B cell (primary cell): ENCODE measurements around the gene CEP170. TPM values are rescaled to one million over a fixed set of nuclear protein-coding genes. Genes with fewer than 3 reads are reported as not detected.
A peak's percentile ranks its signal among the peaks of the same experiment; 100 is the strongest.

Experiments used
- ATAC-seq: fragments of 200-7000 bp; cut with Tn5 transposase; one replicate; pipeline ENCODE4 v1.10.0; 2021; ENCODE audit warnings: low read depth, mild to moderate bottlenecking, moderate number of reproducible peaks, moderate library complexity
- CTCF ChIA-PET: fragments of 350-600 bp; sonication (Branson Sonifier 250); formaldehyde crosslinking; loops from one replicate; lab custom pipeline; 2021; ENCODE audit warnings: antibody characterized with exemption, inconsistent platforms; lab: Charles Lee
- POLR2A ChIA-PET: fragments of 350-600 bp; sonication (Branson Sonifier 250); formaldehyde crosslinking; loops from one replicate; lab custom pipeline; 2021; ENCODE audit warnings: antibody characterized with exemption; lab: Charles Lee
- DNase-seq: peaks from one replicate; pipeline ENCODE4 v3.0.0; 2013
- H2AFZ ChIP-seq: 2 replicates; pipeline ENCODE4 v1.6.1; 2012; ENCODE audit warnings: mild to moderate bottlenecking, low read depth, low read length; ENCODE audit not compliant: insufficient read depth, poor library complexity, severe bottlenecking
- H3K27ac ChIP-seq, 2 donors: 1 replicate in 1 of 2; 2 replicates in 1 of 2; pipeline ENCODE4 v1.5.1; 2012 to 2013; ENCODE audit warnings: low read length in 2 of 2, mild to moderate bottlenecking in 2 of 2, moderate library complexity in 1 of 2
- H3K27me3 ChIP-seq, 4 experiments: fragments of 200-600 bp in 1 of 4; sonication (generic) in 1 of 4; replicated peaks in 1 of 4; 1 replicate in 2 of 4; 2 replicates in 2 of 4; pipeline versions ENCODE4 v1.6.1 to v1.7.0; 2013 to 2016; ENCODE audit warnings: low read length in 3 of 4, mild to moderate bottlenecking in 2 of 4, mixed read lengths in 1 of 4, moderate library complexity in 1 of 4; ENCODE audit not compliant: insufficient read depth in 4 of 4, control insufficient read depth in 3 of 4; ENCODE audit errors: control extremely low read depth in 1 of 4
- H3K36me3 ChIP-seq, 2 experiments: replicated peaks in 1 of 2; 1 replicate in 1 of 2; 2 replicates in 1 of 2; pipeline versions ENCODE4 v1.6.1 to v1.7.1; 2013; ENCODE audit warnings: low read length in 1 of 2; ENCODE audit not compliant: insufficient read depth in 2 of 2, control insufficient read depth in 1 of 2; ENCODE audit errors: control extremely low read depth in 1 of 2, extremely low read depth in 1 of 2
- H3K4me1 ChIP-seq, 2 donors: fragments of 200-600 bp in 1 of 2; sonication (generic) in 1 of 2; 1 replicate in 1 of 2; 2 replicates in 1 of 2; pipeline versions ENCODE4 v1.5.1 to v1.6.1; 2013 to 2017; ENCODE audit warnings: low read length in 2 of 2; ENCODE audit not compliant: control insufficient read depth in 2 of 2, insufficient read depth in 2 of 2
- H3K4me2 ChIP-seq: replicated peaks from 2 replicates; pipeline ENCODE3; 2012; ENCODE audit warnings: mild to moderate bottlenecking, low read depth, low read length; ENCODE audit not compliant: poor library complexity, severe bottlenecking
- H3K4me3 ChIP-seq, 5 experiments: fragments of 200-600 bp in 1 of 5; sonication (generic) in 1 of 5; 1 replicate in 3 of 5; 2 replicates in 2 of 5; pipeline versions ENCODE4 v1.5.1 to v1.7.0; 2011 to 2016; ENCODE audit warnings: low read length in 4 of 5, mild to moderate bottlenecking in 4 of 5, low read depth in 2 of 5, control low read depth in 1 of 5, moderate library complexity in 1 of 5; ENCODE audit not compliant: insufficient read depth in 1 of 5; ENCODE audit errors: control extremely low read depth in 1 of 5, extremely low read depth in 1 of 5
- H3K79me2 ChIP-seq: fragments of 200-600 bp; sonication (generic); one replicate; pipeline ENCODE4 v1.6.0; 2016; ENCODE audit warnings: low read length; ENCODE audit not compliant: control insufficient read depth, insufficient read depth
- H3K9ac ChIP-seq: fragments of 200-600 bp; sonication (generic); 2 replicates; pipeline ENCODE4 v1.6.1; 2017; ENCODE audit warnings: mild to moderate bottlenecking, low read length, moderate library complexity
- H3K9me3 ChIP-seq, 3 donors: one replicate each; pipeline versions ENCODE4 v1.6.1 to v1.7.1; 2013; ENCODE audit warnings: low read length in 2 of 3; ENCODE audit not compliant: control insufficient read depth in 2 of 3, insufficient read depth in 1 of 3; ENCODE audit errors: control extremely low read depth in 1 of 3
- H4K20me1 ChIP-seq: 2 replicates; pipeline ENCODE4 v1.6.0; 2012; ENCODE audit warnings: mild to moderate bottlenecking, low read length; ENCODE audit not compliant: insufficient read depth, control insufficient read depth, poor library complexity, severe bottlenecking
- H3K27ac Mint-ChIP-seq: one replicate; pipeline ENCODE4 v1.8.0; 2021; ENCODE audit warnings: mixed read lengths
- H3K27me3 Mint-ChIP-seq: one replicate; pipeline ENCODE4 v1.8.0; 2021; ENCODE audit warnings: mixed read lengths
- H3K4me1 Mint-ChIP-seq: one replicate; pipeline ENCODE4 v1.8.0; 2021; ENCODE audit warnings: mixed read lengths
- H3K4me3 Mint-ChIP-seq: one replicate; pipeline ENCODE4 v1.8.0; 2021; ENCODE audit warnings: mixed read lengths
- H3K9me3 Mint-ChIP-seq: one replicate; pipeline ENCODE4 v1.8.0; 2022; ENCODE audit warnings: mixed read lengths; ENCODE audit not compliant: insufficient read depth
- CTCF ChIP-seq: fragments of 200-600 bp; IDR thresholded peaks from one replicate; pipeline ENCODE4 v1.8.0; 2022; ENCODE audit warnings: antibody characterized with exemption, mild to moderate bottlenecking
- EZH2 ChIP-seq: IDR thresholded peaks from 2 replicates; pipeline ENCODE4 v1.6.1; 2012; ENCODE audit warnings: borderline replicate concordance, low read depth, mild to moderate bottlenecking, moderate library complexity, low read length; ENCODE audit not compliant: insufficient read depth, poor library complexity, severe bottlenecking
- WGBS: methylation state at CpG from one replicate; pipeline ENCODE4 v1.1.5; 2013; ENCODE audit warnings: missing lambda C conversion rate; ENCODE audit not compliant: insufficient coverage; 5-methylcytosine and 5-hydroxymethylcytosine counted together
- intact Hi-C: fragments of 100-400 bp; cut with micrococcal nuclease; formaldehyde crosslinking; loops from one replicate; pipeline ENCODE4 v1.10.0; 2022
- polyA plus RNA-seq: library from polyadenylated mRNA; depleted of rRNA; stranded (reverse); fragments of >200 nt; gene quantifications from 2 replicates; pipeline ENCODE4 v1.2.3, GENCODE V29; 2012
- total RNA-seq, 2 donors: library from RNA; stranded (reverse); fragments of 120-200 nt in 1 of 2; gene quantifications; 1 replicate in 1 of 2; 2 replicates in 1 of 2; pipeline versions ENCODE4 v1.2.3 to v1.2.4, GENCODE V29; 2013 to 2022

CEP170 gene
- total and polyA plus RNA-seq, 2 donors (not counting 1 experiment from before 2014, with no cell fraction given): 27.3 to 145 TPM

GRCh38 chr1:243288062-243288461 is 33.0 kb upstream of the CEP170 start:
- peaks cover 0 to 2% (median under 1%) of the 10 kb centered on the region in 3 donors for H3K9me3 ChIP-seq
- Mint-ChIP-seq H3K27me3 (no peaks in the 10 kb centered on the region), H3K4me3 (peak overlapping the region; percentile 52), H3K27ac (peak overlapping the region; percentile 90), H3K9me3 (peaks cover 1% of the 10 kb centered on the region), H3K4me1 (peaks cover 51% of the 10 kb centered on the region)
- no peaks in the 10 kb centered on the region for H3K27me3 ChIP-seq
- no peak for TF ChIP-seq CTCF
- no peak for TF ChIP-seq EZH2
- POLR2A ChIA-PET: no interaction called here
- CTCF ChIA-PET: no interaction called here
- H3K79me2 ChIP-seq: peaks cover 14% of the 10 kb centered on the region
- H3K9ac ChIP-seq: peak overlapping the region; percentile 1
- H3K27ac ChIP-seq: peak overlapping the region; percentile 71 to 86
- peaks cover 0 to 2% of the 10 kb centered on the region in 2 experiments for H3K36me3 ChIP-seq
- H3K4me2 ChIP-seq: peak overlapping the region; percentile 46
- H2AFZ ChIP-seq: no peak overlapping the region
- H3K4me3 ChIP-seq: no peak overlapping the region
- 38% methylated on average over 2 of the region's 6 CpGs for WGBS
- no peak for DNase-seq
- peaks cover 27 to 31% of the 10 kb centered on the region in 2 donors for H3K4me1 ChIP-seq
- intact Hi-C loops: no loop called here
- no peaks in the 10 kb centered on the region for H4K20me1 ChIP-seq
- ATAC-seq: peak; percentile 40

DNA sequence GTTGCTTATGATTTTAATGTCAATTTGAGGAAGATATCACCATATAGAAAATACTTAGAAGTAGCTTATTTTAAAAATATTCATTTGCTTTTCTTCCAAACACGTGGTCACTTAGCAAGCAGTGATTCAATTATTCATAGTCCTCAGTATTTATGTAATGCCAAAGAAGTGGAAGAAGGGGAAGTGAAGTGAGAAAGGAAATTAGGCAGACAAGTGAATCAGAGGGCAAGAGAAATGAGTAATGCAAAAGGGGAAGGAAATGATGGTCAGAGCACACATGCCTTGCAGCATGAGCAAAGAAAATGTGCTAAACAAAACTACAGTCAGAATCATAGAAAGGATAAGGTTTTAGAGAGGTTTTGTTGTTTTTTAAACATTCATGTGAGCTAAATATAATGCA is 32.6 kb upstream of the CEP170 start:
- intact Hi-C loops: loop anchor here (1.0 to 2.0 kb wide), 3 partner anchors 19 to 32 kb away; partner anchors contain the start of gene CEP170
- ATAC-seq: peak; percentile 91
- no peak for TF ChIP-seq EZH2
- no peak for TF ChIP-seq CTCF
- Histone ChIP-seq H3K4me3 (no peak overlapping the region), H4K20me1 (no peaks in the 10 kb centered on the region), H3K36me3 (peaks cover 0 to 2% of the 10 kb centered on the region in 2 experiments), H3K79me2 (peaks cover 15% of the 10 kb centered on the region), H2AFZ (no peak overlapping the region), H3K4me2 (peak overlapping the region; percentile 46), H3K9ac (peak overlapping the region; percentile 1), H3K9me3 (peaks cover 0 to 4% (median 0%) of the 10 kb centered on the region in 3 donors), H3K27me3 (no peaks in the 10 kb centered on the region), H3K27ac (peak overlapping the region; percentile 71 to 86), H3K4me1 (peaks cover 27 to 31% of the 10 kb centered on the region in 2 donors)
- peak; percentile 74 for DNase-seq
- no CpG with 5 or more reads among the region's 1 CpG for WGBS
- peaks cover 51% of the 10 kb centered on the region for H3K4me1 Mint-ChIP-seq
- H3K27me3 Mint-ChIP-seq: no peaks in the 10 kb centered on the region
- POLR2A ChIA-PET: interaction anchor here (1.4 kb wide), 1 partner anchor 32 kb away, joined by 5 read pairs; the partner anchor contains the start of genes CEP170 and SDCCAG8
- peak overlapping the region; percentile 90 for H3K27ac Mint-ChIP-seq
- peak overlapping the region; percentile 52 for H3K4me3 Mint-ChIP-seq
- CTCF ChIA-PET: interaction anchor here (0.6 to 1.9 kb wide), 3 partner anchors 11 to 34 kb away, joined by 3 to 6 read pairs (median 3); no protein-coding TSS in a partner anchor
- peaks cover 2% of the 10 kb centered on the region for H3K9me3 Mint-ChIP-seq
